GM18517 (cell line): ENCODE results near the gene IGFBPL1.

Experiments
- ATAC-seq: cut with Tn5 transposase; IDR thresholded peaks from one replicate; pipeline ENCODE4 v1.9.1; 2021; ENCODE audit warnings: mild to moderate bottlenecking, moderate library complexity; ENCODE audit not compliant: unreplicated experiment

Gene IGFBPL1

GRCh38 chr9:38432922-38433510 lies 8.8 kb upstream of the IGFBPL1 start:
- no peak for ATAC-seq

GRCh38 chr9:38431116-38431515 lies 6.9 kb upstream of the IGFBPL1 start:
- no peak for ATAC-seq

- ATAC-seq, result no peak
Measured at GRCh38 chr9:38428062-38428461, 3.8 kb upstream of the IGFBPL1 start.

GRCh38 chr9:38424918-38425317 lies 664 bp upstream of the IGFBPL1 start:
- no peak for ATAC-seq

- ATAC-seq, result no peak
Measured at GRCh38 chr9:38423273-38423972, 831 bp downstream of the IGFBPL1 start.

- no peak for ATAC-seq
Measured at GRCh38 chr9:38422555-38423260, 1.5 kb downstream of the IGFBPL1 start.

- no peak for ATAC-seq
Measured at GRCh38 chr9:38421498-38422211, 2.6 kb downstream of the IGFBPL1 start.

GRCh38 chr9:38419181-38419580 lies 5.1 kb downstream of the IGFBPL1 start:
- no peak for ATAC-seq

- ATAC-seq, result no peak
Measured at GRCh38 chr9:38418366-38418765, 5.9 kb downstream of the IGFBPL1 start.

GRCh38 chr9:38417003-38417945 lies 7.0 kb downstream of the IGFBPL1 start:
- no peak for ATAC-seq

- no peak for ATAC-seq
Measured at GRCh38 chr9:38416461-38416860, 7.8 kb downstream of the IGFBPL1 start.

GRCh38 chr9:38415856-38416255 lies 8.4 kb downstream of the IGFBPL1 start:
- no peak for ATAC-seq

- ATAC-seq, result no peak
Measured at GRCh38 chr9:38414040-38414723, 10.1 kb downstream of the IGFBPL1 start.

- no peak for ATAC-seq
Measured at GRCh38 chr9:38413283-38413682, 11.0 kb downstream of the IGFBPL1 start.

- no peak for ATAC-seq
Measured at GRCh38 chr9:38412751-38413150, 11.5 kb downstream of the IGFBPL1 start.

GRCh38 chr9:38408719-38409118 lies 15.5 kb downstream of the IGFBPL1 start:
- ATAC-seq, result no peak

- no peak for ATAC-seq
Measured at GRCh38 chr9:38406476-38407186, 17.6 kb downstream of the IGFBPL1 start.

- ATAC-seq, result no peak
Measured at GRCh38 chr9:38405785-38406184, 18.5 kb downstream of the IGFBPL1 start.

GRCh38 chr9:38404314-38404713 lies 19.9 kb downstream of the IGFBPL1 start:
- no peak for ATAC-seq
